OCI-LY7 (cell line): ENCODE measurements around the gene CCR7.

Source experiments
- CTCF ChIP-seq: fragments of 200-600 bp; sonication (generic); conservative IDR thresholded peaks from 2 replicates; pipeline ENCODE4 v1.5.1; 2014; ENCODE audit warnings: mild to moderate bottlenecking, antibody characterized with exemption, low read length, moderate library complexity, mixed read lengths
- EZH2phosphoT487 ChIP-seq: fragments of 200-600 bp; sonication (generic); IDR thresholded peaks from 2 replicates; pipeline ENCODE4 v1.6.1; 2018; ENCODE audit warnings: low read depth, borderline replicate concordance, mild to moderate bottlenecking, mixed run types, antibody characterized with exemption, low read length, moderate library complexity, mixed read lengths

DNA sequence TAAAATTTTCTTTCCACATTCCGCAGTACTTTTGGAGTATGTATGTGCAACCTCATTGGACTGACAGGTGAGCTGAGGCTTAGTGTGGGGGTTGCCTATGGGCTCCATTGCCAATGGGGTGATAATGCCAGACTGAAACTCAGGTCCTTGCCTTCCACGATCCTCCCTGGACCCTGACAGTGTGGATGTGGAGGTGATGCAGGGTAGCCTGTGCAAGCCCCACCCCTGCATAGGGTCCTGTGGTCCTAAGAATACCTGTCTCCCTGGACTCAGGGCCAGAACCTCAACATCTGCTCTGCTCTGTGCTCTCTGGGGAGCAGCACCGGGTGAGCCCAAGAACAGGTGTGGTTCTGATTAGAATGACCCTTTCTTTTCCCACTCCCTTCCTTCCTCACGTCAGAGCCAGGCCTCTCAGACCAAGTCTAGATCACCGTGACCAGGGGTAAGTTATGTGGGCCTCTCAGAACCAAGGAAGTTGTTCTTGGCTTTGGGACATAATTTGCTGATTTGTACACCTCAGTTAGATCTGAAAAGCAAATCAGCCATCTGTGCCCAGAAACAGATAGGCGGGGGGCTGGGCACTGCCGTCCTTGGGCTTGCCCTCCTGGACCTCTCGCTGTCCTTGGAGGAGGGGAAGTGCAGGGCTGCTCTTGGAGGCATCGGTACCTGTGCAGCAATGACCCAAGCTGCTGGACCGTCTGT, 55.5 kb downstream of the CCR7 start:
- TF ChIP-seq CTCF (no peak), EZH2phosphoT487 (no peak)
